ENCODE measurements around the gene GTF2A1L.

GRCh38 chr2:48586433-48586832, 31.2 kb upstream of the GTF2A1L start:
- TF ChIP-seq CTCF (IDR thresholded peaks at IDR 0.05; ENCODE audit: poor library complexity, severe bottlenecking), result no peak
- TF ChIP-seq POLR2AphosphoS5 (IDR thresholded peaks at IDR 0.05), result no peak
- TF ChIP-seq RAD21 (conservative IDR thresholded peaks at IDR 0.05), result no peak
- TF ChIP-seq TAF1 (IDR thresholded peaks at IDR 0.05; ENCODE audit: low read depth), result no peak
- TF ChIP-seq EP300 (conservative IDR thresholded peaks at IDR 0.05; ENCODE audit: poor library complexity, severe bottlenecking), result no peak
- no peak for TF ChIP-seq MXI1 (conservative IDR thresholded peaks at IDR 0.05; ENCODE audit: poor library complexity, severe bottlenecking)
- TF ChIP-seq EZH2 (IDR thresholded peaks at IDR 0.05; ENCODE audit: borderline replicate concordance, insufficient read depth, low read length, poor library complexity, severe bottlenecking), result no peak
- no peak for TF ChIP-seq REST (IDR thresholded peaks at IDR 0.05; ENCODE audit: borderline replicate concordance)
